NB4 (cell line): Measurements from ENCODE around the gene MT1M.

Experiments
- DNase-seq: peaks from one replicate; pipeline ENCODE4 v3.0.0; 2010; ENCODE audit warnings: low read depth
- H3K4me3 ChIP-seq: one replicate; pipeline ENCODE4 v1.5.1; 2011; ENCODE audit warnings: mild to moderate bottlenecking, low read depth, low read length, moderate library complexity
- CTCF ChIP-seq: IDR thresholded peaks from one replicate; pipeline ENCODE4 v1.5.1; 2012; ENCODE audit warnings: low read depth, low read length
- MAX ChIP-seq: IDR thresholded peaks from 2 replicates; pipeline ENCODE4 v1.6.1; 2011; ENCODE audit warnings: low read depth, low read length
- MYC ChIP-seq: IDR thresholded peaks from 2 replicates; pipeline ENCODE4 v1.6.1; 2011; ENCODE audit warnings: low read depth, low read length
- POLR2A ChIP-seq: IDR thresholded peaks from 2 replicates; pipeline ENCODE4 v1.6.1; 2011; ENCODE audit warnings: mild to moderate bottlenecking; ENCODE audit not compliant: insufficient read length; ENCODE audit errors: extremely low read depth

MT1M gene

GRCh38 chr16:56604966-56605365 lies 27.5 kb upstream of the MT1M start:
- DNase-seq, result no peak
- H3K4me3 ChIP-seq, result no peak overlapping the region
- TF ChIP-seq MAX, result no peak

GRCh38 chr16:56605475-56605874 lies 27.0 kb upstream of the MT1M start:
- no peak overlapping the region for H3K4me3 ChIP-seq
- no peak for TF ChIP-seq MYC
- no peak for TF ChIP-seq CTCF
- no peak for DNase-seq

- TF ChIP-seq POLR2A, result no peak
- TF ChIP-seq MYC, result no peak
- TF ChIP-seq MAX, result no peak
- TF ChIP-seq CTCF, result no peak
- no peak for DNase-seq
- no peak overlapping the region for H3K4me3 ChIP-seq
Observed at GRCh38 chr16:56606071-56606475, 26.4 kb upstream of the MT1M start.

- TF ChIP-seq MYC (no peak), CTCF (no peak), MAX (no peak), POLR2A (no peak)
- no peak for DNase-seq
Observed at GRCh38 chr16:56606476-56607108, 25.9 kb upstream of the MT1M start.

GRCh38 chr16:56607109-56607618 lies 25.3 kb upstream of the MT1M start:
- H3K4me3 ChIP-seq, result no peak overlapping the region
- TF ChIP-seq CTCF (no peak), POLR2A (no peak), MYC (no peak), MAX (no peak)
- DNase-seq, result peak; percentile 46

More at GRCh38 chr16:56606476-56607108, 25.9 kb upstream of the MT1M start:
- no peak overlapping the region for H3K4me3 ChIP-seq

- no peak for TF ChIP-seq MYC
- no peak for TF ChIP-seq MAX
- no peak for TF ChIP-seq CTCF
- TF ChIP-seq POLR2A, result no peak
- peak overlapping the region; percentile 52 for H3K4me3 ChIP-seq
- peak; percentile 46 for DNase-seq
Observed at GRCh38 chr16:56607675-56608042, 24.8 kb upstream of the MT1M start.
